Measurements from ENCODE around the gene FAM3A. TPM values are rescaled to one million over a fixed set of nuclear protein-coding genes. Genes with fewer than 3 reads are reported as not detected.

The FAM3A gene
- total and polyA plus RNA-seq, 2 experiments from 2014 or later: 41.1 to 68.0 TPM

- Histone ChIP-seq H3K36me3 (replicated peaks; ENCODE audit: insufficient read depth, low read depth) (no peaks in the 10 kb centered on the region), H3K4me3 (no peak overlapping the region), H3K27ac (no peak overlapping the region), H3K79me2 (peaks cover 39% of the 10 kb centered on the region), H3K27me3 (no peaks in the 10 kb centered on the region), H3K4me1 (ENCODE audit: insufficient read depth) (peaks cover 3% of the 10 kb centered on the region), H3K4me2 (no peak overlapping the region), H2AFZ (no peak overlapping the region), H3K9me3 (ENCODE audit: low read depth) (no peaks in the 10 kb centered on the region), H3K9me2 (replicated peaks; ENCODE audit: insufficient read depth) (no peaks in the 10 kb centered on the region), H4K20me1 (ENCODE audit: insufficient read depth, poor library complexity, severe bottlenecking) (no peaks in the 10 kb centered on the region)
- TF ChIP-seq EZH2 (IDR thresholded peaks at IDR 0.05; ENCODE audit: borderline replicate concordance) (no peak), CTCF (IDR thresholded peaks at IDR 0.05; ENCODE audit: poor library complexity) (no peak), EZH2phosphoT487 (IDR thresholded peaks at IDR 0.05; ENCODE audit: low read depth, severe bottlenecking, unreplicated experiment) (no peak)
- WGBS (ENCODE audit: low lambda C conversion rate, missing lambda C conversion rate): 92% methylated on average over 1 of the region's 1 CpG
- DNase-seq (ENCODE audit: low spot score): no peak
These were observed 33.7 kb upstream of the FAM3A start for GRCh38 chrX:154549766-154550165.

- no peaks in the 10 kb centered on the region for H3K9me3 ChIP-seq (ENCODE audit: low read depth)
- peak overlapping the region; percentile 99 for H3K27ac ChIP-seq
- H4K20me1 ChIP-seq (ENCODE audit: insufficient read depth, poor library complexity, severe bottlenecking): no peaks in the 10 kb centered on the region
- no peaks in the 10 kb centered on the region for H3K9me2 ChIP-seq (replicated peaks; ENCODE audit: insufficient read depth)
- 34% methylated on average over 9 of the region's 9 CpGs for WGBS (ENCODE audit: low lambda C conversion rate, missing lambda C conversion rate)
- peaks cover 39% of the 10 kb centered on the region for H3K79me2 ChIP-seq
- H3K36me3 ChIP-seq (replicated peaks; ENCODE audit: insufficient read depth, low read depth): no peaks in the 10 kb centered on the region
- TF ChIP-seq EZH2 (IDR thresholded peaks at IDR 0.05; ENCODE audit: borderline replicate concordance): no peak
- TF ChIP-seq EZH2phosphoT487 (IDR thresholded peaks at IDR 0.05; ENCODE audit: low read depth, severe bottlenecking, unreplicated experiment): no peak
- TF ChIP-seq CTCF (IDR thresholded peaks at IDR 0.05; ENCODE audit: poor library complexity): no peak
- peak overlapping the region; percentile 82 for H3K4me2 ChIP-seq
- no peak for DNase-seq (ENCODE audit: low spot score)
- peaks cover 3% of the 10 kb centered on the region for H3K4me1 ChIP-seq (ENCODE audit: insufficient read depth)
- H2AFZ ChIP-seq: peak overlapping the region; percentile 44
- H3K27me3 ChIP-seq: no peaks in the 10 kb centered on the region
- H3K4me3 ChIP-seq: peak overlapping the region; percentile 73
These were observed 31.9 kb upstream of the FAM3A start for GRCh38 chrX:154548028-154548316.

GRCh38 chrX:154547245-154548027 is 31.4 kb upstream of the FAM3A start, which contains the start of gene IKBKG:
Gene IKBKG, plus strand, starts transcription at chrX:154547620. Its CDS starts 4,383 bp downstream, at chrX:154552003.
- DNase-seq (ENCODE audit: low spot score): peak; percentile 93
- H3K9me2 ChIP-seq (replicated peaks; ENCODE audit: insufficient read depth): no peaks in the 10 kb centered on the region
- peaks cover 39% of the 10 kb centered on the region for H3K79me2 ChIP-seq
- H4K20me1 ChIP-seq (ENCODE audit: insufficient read depth, poor library complexity, severe bottlenecking): no peaks in the 10 kb centered on the region
- peaks cover 3% of the 10 kb centered on the region for H3K4me1 ChIP-seq (ENCODE audit: insufficient read depth)
- H2AFZ ChIP-seq: peak within 1 kb of the TSS; percentile 63
- no peaks in the 10 kb centered on the region for H3K9me3 ChIP-seq (ENCODE audit: low read depth)
- 50% methylated on average over 62 of the region's 69 CpGs for WGBS (ENCODE audit: low lambda C conversion rate, missing lambda C conversion rate)
- no peaks in the 10 kb centered on the region for H3K27me3 ChIP-seq
- peak within 1 kb of the TSS; percentile 73 for H3K4me3 ChIP-seq
- peak within 1 kb of the TSS; percentile 99 for H3K27ac ChIP-seq
- no peaks in the 10 kb centered on the region for H3K36me3 ChIP-seq (replicated peaks; ENCODE audit: insufficient read depth, low read depth)
- no peak for TF ChIP-seq CTCF (IDR thresholded peaks at IDR 0.05; ENCODE audit: poor library complexity)
- no peak for TF ChIP-seq EZH2phosphoT487 (IDR thresholded peaks at IDR 0.05; ENCODE audit: low read depth, severe bottlenecking, unreplicated experiment)
- TF ChIP-seq EZH2 (IDR thresholded peaks at IDR 0.05; ENCODE audit: borderline replicate concordance): no peak
- peak within 1 kb of the TSS; percentile 86 for H3K4me2 ChIP-seq
